HepG2 (cell line): ENCODE results near the gene RNU6-1. TPM values are rescaled to one million over a fixed set of nuclear protein-coding genes. Genes with fewer than 3 reads are reported as not detected.

Experiments used
- ARNT2 ChIP-seq: sonication (generic); formaldehyde crosslinking; IDR thresholded peaks from 2 replicates; pipeline ENCODE4 v1.8.0; 2022; ENCODE audit warnings: mild to moderate bottlenecking, low read depth, missing genetic modification reagents, moderate library complexity
- CBX1 ChIP-seq: IDR thresholded peaks from one replicate; pipeline ENCODE4 v1.6.1; 2016; ENCODE audit warnings: antibody characterized with exemption, low read depth
- CSRNP1 ChIP-seq: sonication (generic); formaldehyde crosslinking; IDR thresholded peaks from 2 replicates; pipeline ENCODE4 v1.8.1; 2023; ENCODE audit warnings: mild to moderate bottlenecking, missing genetic modification reagents
- HNRNPH1 ChIP-seq: fragments of 200-400 bp; formaldehyde crosslinking; optimal IDR thresholded peaks from 2 replicates; pipeline ENCODE3; 2017; ENCODE audit warnings: mild to moderate bottlenecking, low read depth, low read length
- MED1 ChIP-seq: sonication (generic); formaldehyde crosslinking; IDR thresholded peaks from 2 replicates; pipeline ENCODE4 v1.4.0; 2020; ENCODE audit warnings: missing genetic modification reagents
- MXD4 ChIP-seq: IDR thresholded peaks from 2 replicates; pipeline ENCODE4 v1.6.1; 2016; ENCODE audit warnings: mild to moderate bottlenecking, missing biosample characterization, missing genetic modification reagents
- MYC ChIP-seq: sonication (generic); formaldehyde crosslinking; IDR thresholded peaks from 2 replicates; pipeline ENCODE4 v1.9.0; 2021; ENCODE audit warnings: missing genetic modification reagents, borderline replicate concordance
- NR0B2 ChIP-seq: sonication (generic); formaldehyde crosslinking; IDR thresholded peaks from 2 replicates; pipeline ENCODE4 v1.4.0; 2020; ENCODE audit warnings: mild to moderate bottlenecking, missing genetic modification reagents
- NR2C2 ChIP-seq: sonication (generic); formaldehyde crosslinking; IDR thresholded peaks from 2 replicates; pipeline ENCODE4 v1.4.0; 2020; ENCODE audit warnings: missing genetic modification reagents, mild to moderate bottlenecking, moderate library complexity, borderline replicate concordance
- PHF8 ChIP-seq: sonication (generic); formaldehyde crosslinking; IDR thresholded peaks from 2 replicates; pipeline ENCODE4 v1.5.0; 2020; ENCODE audit warnings: missing genetic modification reagents
- RAD21 ChIP-seq: fragments of 450-650 bp; formaldehyde crosslinking; IDR thresholded peaks from 2 replicates; pipeline ENCODE4 v1.5.0; 2020; ENCODE audit warnings: mild to moderate bottlenecking
- RBM39 ChIP-seq: fragments of 200-400 bp; formaldehyde crosslinking; IDR thresholded peaks from one replicate; pipeline ENCODE4 v1.6.1; 2018; ENCODE audit warnings: antibody characterized with exemption, mild to moderate bottlenecking, low read depth, low read length; ENCODE audit not compliant: poor library complexity, severe bottlenecking
- REPIN1 ChIP-seq: sonication (generic); formaldehyde crosslinking; IDR thresholded peaks from 2 replicates; pipeline ENCODE4 v1.8.0; 2022; ENCODE audit warnings: missing genetic modification reagents, low read depth, mild to moderate bottlenecking, borderline replicate concordance
- REXO4 ChIP-seq: sonication (generic); formaldehyde crosslinking; IDR thresholded peaks from 2 replicates; pipeline ENCODE4 v1.8.0; 2022; ENCODE audit warnings: missing genetic modification reagents, mild to moderate bottlenecking, borderline replicate concordance
- SKI ChIP-seq: fragments of 450-650 bp; IDR thresholded peaks from one replicate; pipeline ENCODE4 v1.6.1; 2018; ENCODE audit warnings: mild to moderate bottlenecking; ENCODE audit not compliant: partially characterized antibody
- SP4 ChIP-seq: sonication (generic); formaldehyde crosslinking; IDR thresholded peaks from 2 replicates; pipeline ENCODE4 v1.8.1; 2023; ENCODE audit warnings: mild to moderate bottlenecking, missing genetic modification reagents
- TARDBP ChIP-seq: sonication (generic); formaldehyde crosslinking; IDR thresholded peaks from 2 replicates; pipeline ENCODE4 v1.8.0; 2022; ENCODE audit warnings: mild to moderate bottlenecking, missing genetic modification reagents
- TFAP4 ChIP-seq: sonication (generic); IDR thresholded peaks from 2 replicates; pipeline ENCODE4 v1.6.1; 2016; ENCODE audit warnings: low read depth, borderline replicate concordance
- TGIF2 ChIP-seq: IDR thresholded peaks from 2 replicates; pipeline ENCODE4 v1.6.1; 2016; ENCODE audit warnings: control low read depth, missing compliant biosample characterization
- XRCC5 ChIP-seq: fragments of 200-400 bp; formaldehyde crosslinking; optimal IDR thresholded peaks from 2 replicates; pipeline ENCODE3; 2017; ENCODE audit warnings: mild to moderate bottlenecking, low read length
- ZNF18 ChIP-seq: sonication (generic); formaldehyde crosslinking; IDR thresholded peaks from 2 replicates; pipeline ENCODE4 v1.8.0; 2022; ENCODE audit warnings: mild to moderate bottlenecking, missing genetic modification reagents; ENCODE audit not compliant: insufficient replicate concordance
- ZNF367 ChIP-seq: sonication (generic); formaldehyde crosslinking; IDR thresholded peaks from 2 replicates; pipeline ENCODE4 v1.4.0; 2020; ENCODE audit warnings: missing genetic modification reagents, borderline replicate concordance
- ZNF782 ChIP-seq: sonication (generic); formaldehyde crosslinking; IDR thresholded peaks from 2 replicates; pipeline ENCODE4 v1.4.0; 2020; ENCODE audit warnings: missing genetic modification reagents, mild to moderate bottlenecking, borderline replicate concordance
- ZUFSP ChIP-seq: sonication (generic); formaldehyde crosslinking; IDR thresholded peaks from 2 replicates; pipeline ENCODE4 v1.9.0; 2021; ENCODE audit warnings: missing genetic modification reagents, mild to moderate bottlenecking, borderline replicate concordance
- polyA plus RNA-seq, 8 experiments: library from polyadenylated mRNA; depleted of rRNA in 3 of 8; stranded (reverse) in 7 of 8; unstranded in 1 of 8; fragments of >200 nt; fragmentation: Illumina TruSeq in 4 of 8; extraction: Trizol in 4 of 8; gene quantifications; 2 replicates each; pipeline versions ENCODE4 v1.2.1 to v1.2.3, GENCODE V29; 2011 to 2016; ENCODE audit warnings: low read depth in 4 of 8, missing spikeins in 1 of 8, mixed read lengths in 1 of 8; ENCODE audit not compliant: insufficient read depth in 1 of 8
- total RNA-seq, 5 experiments: library from RNA; depleted of rRNA; stranded (reverse); fragments of >200 nt; fragmentation: Illumina TruSeq; extraction: Trizol; gene quantifications; 2 replicates each; pipeline ENCODE4 v1.2.3, GENCODE V29; 2016; ENCODE audit warnings: low read depth in 1 of 5

The RNU6-1 gene
- total and polyA plus RNA-seq, 2 of the 13 experiments (the other 11 are each of a cell fraction or from before 2014, with no cell fraction given) = under 0.01 TPM; not detected in 1

GRCh38 chr15:67838789-67839332 lies 984 bp downstream of the RNU6-1 start (continued):
- TF ChIP-seq ZNF18 (CRISPR knock-in tag) (no peak), SKI (no peak), RAD21 (CRISPR knock-in tag) (peak; percentile 23; the same call in 1 of the 2 replicates), TFAP4 (no peak), ZUFSP (CRISPR knock-in tag) (no peak), SP4 (CRISPR knock-in tag) (0 out of 2 replicates have a peak, but pooled peaks have one; percentile 17), REXO4 (0 out of 2 replicates have a peak, but pooled peaks have one; percentile 41), CSRNP1 (CRISPR knock-in tag) (peak; percentile 43; the same call in 1 of the 2 replicates), XRCC5 (peak; percentile 49), REPIN1 (CRISPR knock-in tag) (peak; percentile 49; the same call in 1 of the 2 replicates), ZNF367 (CRISPR knock-in tag) (no peak), TGIF2 (CRISPR knock-in tag) (peak; percentile 28; the same call in 1 of the 2 replicates), TARDBP (peak; percentile 24; the same call in 1 of the 2 replicates), HNRNPH1 (no peak), MXD4 (CRISPR knock-in tag) (peak; percentile 73; the same call in 1 of the 2 replicates), ZNF782 (no peak), PHF8 (CRISPR knock-in tag) (peak; percentile 54; the same call in 1 of the 2 replicates), MYC (CRISPR knock-in tag) (peak; percentile 81), MED1 (CRISPR knock-in tag) (0 out of 2 replicates have a peak, but pooled peaks have one; percentile 17), NR0B2 (CRISPR knock-in tag) (peak; percentile 86; the same call in 1 of the 2 replicates), NR2C2 (no peak), CBX1 (no peak), RBM39 (no peak), ARNT2 (CRISPR knock-in tag) (peak; percentile 49; the same call in 1 of the 2 replicates)
